ENCODE results near the gene MAPK11.

DNA sequence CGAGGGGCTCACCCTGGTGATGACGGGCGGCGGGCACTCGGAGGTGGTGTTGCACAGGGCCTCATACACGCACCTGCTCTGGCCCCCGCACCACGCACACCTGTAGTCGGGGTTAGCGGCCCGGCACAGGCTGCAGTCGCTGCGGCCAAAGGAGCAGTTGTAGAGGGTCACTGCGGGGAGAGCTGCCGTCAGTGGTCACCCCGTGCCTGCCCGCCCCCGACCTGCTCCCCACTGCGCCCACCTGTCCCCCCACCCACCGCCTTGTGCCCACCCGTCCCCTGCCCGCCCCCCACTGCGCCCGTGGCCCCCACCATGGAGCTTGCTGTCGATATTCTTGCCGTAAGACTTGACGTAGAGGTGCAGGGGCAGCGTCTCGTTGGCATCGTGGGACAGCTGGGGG, 13.6 kb upstream of the MAPK11 start:
- TF ChIP-seq, protein P1, sequence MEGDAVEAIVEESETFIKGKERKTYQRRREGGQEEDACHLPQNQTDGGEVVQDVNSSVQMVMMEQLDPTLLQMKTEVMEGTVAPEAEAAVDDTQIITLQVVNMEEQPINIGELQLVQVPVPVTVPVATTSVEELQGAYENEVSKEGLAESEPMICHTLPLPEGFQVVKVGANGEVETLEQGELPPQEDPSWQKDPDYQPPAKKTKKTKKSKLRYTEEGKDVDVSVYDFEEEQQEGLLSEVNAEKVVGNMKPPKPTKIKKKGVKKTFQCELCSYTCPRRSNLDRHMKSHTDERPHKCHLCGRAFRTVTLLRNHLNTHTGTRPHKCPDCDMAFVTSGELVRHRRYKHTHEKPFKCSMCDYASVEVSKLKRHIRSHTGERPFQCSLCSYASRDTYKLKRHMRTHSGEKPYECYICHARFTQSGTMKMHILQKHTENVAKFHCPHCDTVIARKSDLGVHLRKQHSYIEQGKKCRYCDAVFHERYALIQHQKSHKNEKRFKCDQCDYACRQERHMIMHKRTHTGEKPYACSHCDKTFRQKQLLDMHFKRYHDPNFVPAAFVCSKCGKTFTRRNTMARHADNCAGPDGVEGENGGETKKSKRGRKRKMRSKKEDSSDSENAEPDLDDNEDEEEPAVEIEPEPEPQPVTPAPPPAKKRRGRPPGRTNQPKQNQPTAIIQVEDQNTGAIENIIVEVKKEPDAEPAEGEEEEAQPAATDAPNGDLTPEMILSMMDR (IDR thresholded peaks at IDR 0.05): no peak
- TF ChIP-seq POLR2A (IDR thresholded peaks at IDR 0.05): no peak

All from ovary (tissue), 3 donors.